Endodermal cell (in vitro differentiated cells): ENCODE measurements around the gene MS4A8. TPM values are rescaled to one million over a fixed set of nuclear protein-coding genes. Genes with fewer than 3 reads are reported as not detected.

Experiments used
- DNase-seq: peaks from one replicate; pipeline ENCODE4 v3.0.0-alpha.2; 2017
- H3K27ac ChIP-seq: 2 replicates; pipeline ENCODE4 v1.5.1; 2013; ENCODE audit warnings: mild to moderate bottlenecking, low read depth, low read length, moderate library complexity
- H3K27me3 ChIP-seq: 2 replicates; pipeline ENCODE4 v1.6.1; 2013; ENCODE audit warnings: mild to moderate bottlenecking, low read length, moderate library complexity; ENCODE audit not compliant: insufficient read depth, control insufficient read depth, poor library complexity, severe bottlenecking
- H3K36me3 ChIP-seq: 2 replicates; pipeline ENCODE4 v1.7.0; 2013; ENCODE audit warnings: mild to moderate bottlenecking, low read length, moderate library complexity; ENCODE audit not compliant: control insufficient read depth, insufficient read depth
- H3K4me1 ChIP-seq: one replicate; pipeline ENCODE4 v1.7.0; 2013; ENCODE audit warnings: low read length; ENCODE audit not compliant: control insufficient read depth, insufficient read depth
- H3K4me3 ChIP-seq: 2 replicates; pipeline ENCODE4 v1.5.1; 2013; ENCODE audit warnings: mild to moderate bottlenecking, low read length, moderate library complexity
- H3K9ac ChIP-seq: 2 replicates; pipeline ENCODE4 v1.6.1; 2013; ENCODE audit warnings: mild to moderate bottlenecking, low read length, moderate library complexity; ENCODE audit not compliant: poor library complexity, severe bottlenecking; ENCODE audit errors: extremely low read depth
- H3K9me3 ChIP-seq: 2 replicates; pipeline ENCODE4 v1.6.1; 2013; ENCODE audit warnings: mild to moderate bottlenecking, low read length, moderate library complexity; ENCODE audit not compliant: control insufficient read depth
- H3K27ac Mint-ChIP-seq: 2 replicates; pipeline ENCODE4 v1.8.0; 2020; ENCODE audit warnings: mixed read lengths
- H3K27me3 Mint-ChIP-seq: 2 replicates; pipeline ENCODE4 v1.8.0; 2021; ENCODE audit warnings: mild to moderate bottlenecking, mixed read lengths; ENCODE audit not compliant: insufficient read depth
- H3K36me3 Mint-ChIP-seq: 2 replicates; pipeline ENCODE4 v1.8.0; 2020; ENCODE audit warnings: low read depth, mixed read lengths
- H3K4me1 Mint-ChIP-seq: 2 replicates; pipeline ENCODE4 v1.8.0; 2020; ENCODE audit warnings: mixed read lengths
- H3K4me3 Mint-ChIP-seq: 2 replicates; pipeline ENCODE4 v1.8.0; 2020; ENCODE audit warnings: mild to moderate bottlenecking, moderate library complexity, mixed read lengths
- H3K9me3 Mint-ChIP-seq: 2 replicates; pipeline ENCODE4 v1.8.0; 2020; ENCODE audit warnings: mild to moderate bottlenecking, mixed read lengths
- WGBS, 2 experiments: methylation state at CpG; one replicate each; pipeline versions ENCODE4 v1.1.5 to v1.1.7; 2013; ENCODE audit warnings: missing lambda C conversion rate in 2 of 2, mixed read lengths in 1 of 2; ENCODE audit not compliant: insufficient coverage in 1 of 2, insufficient read length in 1 of 2; 5-methylcytosine and 5-hydroxymethylcytosine counted together
- total RNA-seq, 2 donors: library from RNA; stranded (reverse); fragmentation: NEBNext Ultra II Directional in 1 of 2; extraction: Animal tissue kit (Norgen Biotek cat#: 25700) in 1 of 2; gene quantifications; 2 replicates in 1 of 2; 3 replicates in 1 of 2; pipeline ENCODE4 v1.2.1, GENCODE V29; 2021
- TF ChIP-seq, protein P1 (sequence below): fragments of 200-600 bp; sonication (generic); conservative IDR thresholded peaks from 2 replicates; pipeline ENCODE4 v1.5.0; 2021; ENCODE audit warnings: antibody characterized with exemption, mild to moderate bottlenecking

MS4A8 gene
- total RNA-seq, 2 donors from 2014 or later: not detected

DNA sequence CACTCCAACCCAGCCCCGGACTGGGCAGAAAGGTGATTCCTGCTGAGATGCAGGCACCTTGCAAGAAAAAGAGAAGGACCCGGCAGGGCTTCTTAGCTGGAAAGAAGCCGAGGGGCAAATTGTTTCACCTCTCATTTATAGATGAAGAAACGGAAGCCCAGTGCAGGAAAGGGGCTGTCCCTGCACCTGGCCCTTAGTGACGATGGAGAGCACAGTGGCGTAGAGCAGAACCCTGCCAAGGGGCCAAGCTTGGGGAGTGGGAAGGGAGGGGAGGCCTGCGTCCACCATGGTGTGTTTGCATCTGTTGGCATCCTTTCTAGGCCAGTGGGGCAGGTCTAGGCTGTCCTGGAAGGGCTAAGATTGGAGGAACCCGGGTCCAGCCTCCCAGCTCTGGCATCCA lies 49.4 kb downstream of the MS4A8 start:
- no peaks in the 10 kb centered on the region for H3K27me3 ChIP-seq
- no peak overlapping the region for H3K4me3 ChIP-seq
- H3K27ac ChIP-seq: no peak overlapping the region
- WGBS, 2 experiments: 78 to 86% methylated on average over 6 to 8 of the region's 8 CpGs
- H3K36me3 Mint-ChIP-seq: no peaks in the 10 kb centered on the region
- no peak for DNase-seq
- H3K4me3 Mint-ChIP-seq: no peak overlapping the region
- H3K9me3 ChIP-seq: no peaks in the 10 kb centered on the region
- H3K4me1 ChIP-seq: no peaks in the 10 kb centered on the region
- H3K4me1 Mint-ChIP-seq: peaks cover 3% of the 10 kb centered on the region
- H3K27me3 Mint-ChIP-seq: peaks cover 3% of the 10 kb centered on the region
- TF ChIP-seq, protein P1, sequence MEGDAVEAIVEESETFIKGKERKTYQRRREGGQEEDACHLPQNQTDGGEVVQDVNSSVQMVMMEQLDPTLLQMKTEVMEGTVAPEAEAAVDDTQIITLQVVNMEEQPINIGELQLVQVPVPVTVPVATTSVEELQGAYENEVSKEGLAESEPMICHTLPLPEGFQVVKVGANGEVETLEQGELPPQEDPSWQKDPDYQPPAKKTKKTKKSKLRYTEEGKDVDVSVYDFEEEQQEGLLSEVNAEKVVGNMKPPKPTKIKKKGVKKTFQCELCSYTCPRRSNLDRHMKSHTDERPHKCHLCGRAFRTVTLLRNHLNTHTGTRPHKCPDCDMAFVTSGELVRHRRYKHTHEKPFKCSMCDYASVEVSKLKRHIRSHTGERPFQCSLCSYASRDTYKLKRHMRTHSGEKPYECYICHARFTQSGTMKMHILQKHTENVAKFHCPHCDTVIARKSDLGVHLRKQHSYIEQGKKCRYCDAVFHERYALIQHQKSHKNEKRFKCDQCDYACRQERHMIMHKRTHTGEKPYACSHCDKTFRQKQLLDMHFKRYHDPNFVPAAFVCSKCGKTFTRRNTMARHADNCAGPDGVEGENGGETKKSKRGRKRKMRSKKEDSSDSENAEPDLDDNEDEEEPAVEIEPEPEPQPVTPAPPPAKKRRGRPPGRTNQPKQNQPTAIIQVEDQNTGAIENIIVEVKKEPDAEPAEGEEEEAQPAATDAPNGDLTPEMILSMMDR: no peak
- peaks cover 3% of the 10 kb centered on the region for H3K9me3 Mint-ChIP-seq
- H3K9ac ChIP-seq: no peak overlapping the region
- H3K36me3 ChIP-seq: no peaks in the 10 kb centered on the region
- no peak overlapping the region for H3K27ac Mint-ChIP-seq

DNA sequence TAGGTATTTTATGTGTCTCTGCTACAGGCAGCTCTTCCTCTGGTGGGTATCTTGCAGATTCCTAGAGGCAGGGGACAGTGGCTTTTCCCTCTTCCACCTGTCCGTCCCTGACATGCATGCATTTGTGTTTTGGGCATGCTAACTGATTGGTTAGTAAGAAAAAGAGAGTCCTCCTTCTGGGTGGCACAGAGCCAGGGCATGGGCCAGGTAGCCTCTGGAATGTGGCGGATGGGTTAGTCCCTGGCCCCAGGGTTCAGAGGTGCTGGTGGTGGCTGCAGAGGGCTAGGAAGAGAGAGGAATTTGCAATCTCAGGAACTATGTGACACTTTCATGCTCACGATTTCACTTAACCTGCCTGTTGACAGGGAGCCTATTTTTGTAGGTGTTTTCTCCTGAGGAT lies 51.5 kb downstream of the MS4A8 start:
- Histone ChIP-seq H3K36me3 (no peaks in the 10 kb centered on the region), H3K27me3 (no peaks in the 10 kb centered on the region), H3K9me3 (no peaks in the 10 kb centered on the region), H3K4me1 (no peaks in the 10 kb centered on the region), H3K4me3 (no peak overlapping the region), H3K9ac (no peak overlapping the region), H3K27ac (no peak overlapping the region)
- WGBS, 2 experiments: 80 to 81% methylated on average over 2 to 3 of the region's 3 CpGs
- H3K36me3 Mint-ChIP-seq: no peaks in the 10 kb centered on the region
- H3K27me3 Mint-ChIP-seq: peaks cover 3% of the 10 kb centered on the region
- no peak overlapping the region for H3K27ac Mint-ChIP-seq
- H3K9me3 Mint-ChIP-seq: peaks cover 3% of the 10 kb centered on the region
- H3K4me1 Mint-ChIP-seq: peaks cover 3% of the 10 kb centered on the region
- TF ChIP-seq, protein P1: no peak
- no peak overlapping the region for H3K4me3 Mint-ChIP-seq
- no peak for DNase-seq

DNA sequence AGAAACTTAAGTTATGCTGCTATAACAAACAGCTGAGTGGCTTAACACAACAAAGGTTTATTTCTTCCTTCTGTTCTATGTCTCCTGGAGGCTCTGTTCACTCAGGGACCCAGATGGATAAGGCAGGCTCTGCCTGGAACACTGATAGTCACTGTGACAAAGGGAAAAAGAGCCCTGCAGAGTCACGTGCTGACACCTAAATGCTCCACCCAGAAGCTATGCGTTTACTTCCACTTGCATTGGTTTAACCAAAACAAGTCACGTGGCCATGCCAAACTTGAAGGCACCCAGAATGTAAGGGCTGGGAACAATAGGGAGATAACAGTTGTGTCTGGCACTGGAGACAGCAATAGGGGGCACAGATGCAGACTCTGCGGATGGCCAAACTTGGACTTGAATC lies 53.9 kb downstream of the MS4A8 start:
- Mint-ChIP-seq H3K4me3 (no peak overlapping the region), H3K4me1 (peaks cover 3% of the 10 kb centered on the region), H3K36me3 (no peaks in the 10 kb centered on the region), H3K27me3 (peaks cover 3% of the 10 kb centered on the region), H3K9me3 (peaks cover 3% of the 10 kb centered on the region), H3K27ac (peak overlapping the region; percentile 27)
- no peaks in the 10 kb centered on the region for H3K4me1 ChIP-seq
- TF ChIP-seq, protein P1: no peak
- no peaks in the 10 kb centered on the region for H3K36me3 ChIP-seq
- H3K9ac ChIP-seq: no peak overlapping the region
- H3K4me3 ChIP-seq: no peak overlapping the region
- no peak for DNase-seq
- no peak overlapping the region for H3K27ac ChIP-seq
- H3K9me3 ChIP-seq: no peaks in the 10 kb centered on the region
- no peaks in the 10 kb centered on the region for H3K27me3 ChIP-seq
- 80 to 82% methylated on average over 4 of the region's 4 CpGs for WGBS, 2 experiments
